ENCODE results near the gene LRRTM4. TPM values are rescaled to one million over a fixed set of nuclear protein-coding genes. Genes with fewer than 3 reads are reported as not detected.

The LRRTM4 gene
- not detected for total RNA-seq

GRCh38 chr2:77521931-77522470 is at the start of gene LRRTM4:
Gene LRRTM4 (minus strand): TSS chr2:77522376.
- Histone ChIP-seq H3K4me1 (no peaks in the 10 kb centered on the region), H3K9me3 (no peaks in the 10 kb centered on the region), H3K27ac (no peak within 1 kb of the TSS), H3K27me3 (no peaks in the 10 kb centered on the region), H3K4me3 (no peak within 1 kb of the TSS), H3K36me3 (no peaks in the 10 kb centered on the region)
- TF ChIP-seq CTCF (IDR thresholded peaks at IDR 0.05) = no peak
- DNase-seq (ENCODE audit: low spot score in 2 of 2) = no peak
- intact Hi-C loops (cut with DNase I) = no loop called here

- Histone ChIP-seq H3K4me1 (no peaks in the 10 kb centered on the region), H3K36me3 (no peaks in the 10 kb centered on the region), H3K27ac (no peak overlapping the region), H3K4me3 (no peak overlapping the region), H3K27me3 (no peaks in the 10 kb centered on the region), H3K9me3 (no peaks in the 10 kb centered on the region)
- no peak for DNase-seq (ENCODE audit: low spot score in 2 of 2)
- intact Hi-C loops (cut with DNase I) = no loop called here
- TF ChIP-seq CTCF (IDR thresholded peaks at IDR 0.05) = no peak
Observed at GRCh38 chr2:77571545-77571944, 49.4 kb upstream of the LRRTM4 start.

- no peak for DNase-seq (ENCODE audit: low spot score in 2 of 2)
- no peaks in the 10 kb centered on the region for H3K27me3 ChIP-seq
- H3K4me3 ChIP-seq = no peak overlapping the region
- intact Hi-C loops (cut with DNase I) = no loop called here
- H3K9me3 ChIP-seq = no peaks in the 10 kb centered on the region
- no peaks in the 10 kb centered on the region for H3K4me1 ChIP-seq
- H3K36me3 ChIP-seq = no peaks in the 10 kb centered on the region
- H3K27ac ChIP-seq = no peak overlapping the region
- no peak for TF ChIP-seq CTCF (IDR thresholded peaks at IDR 0.05)
Observed at GRCh38 chr2:77567723-77568122, 45.5 kb upstream of the LRRTM4 start.

- DNase-seq (ENCODE audit: low spot score in 2 of 2) = no peak
- H3K9me3 ChIP-seq = no peaks in the 10 kb centered on the region
- no peaks in the 10 kb centered on the region for H3K36me3 ChIP-seq
- no peaks in the 10 kb centered on the region for H3K4me1 ChIP-seq
- intact Hi-C loops (cut with DNase I) = no loop called here
- H3K27ac ChIP-seq = no peak overlapping the region
- H3K4me3 ChIP-seq = no peak overlapping the region
- no peaks in the 10 kb centered on the region for H3K27me3 ChIP-seq
- TF ChIP-seq CTCF (IDR thresholded peaks at IDR 0.05) = no peak
Observed at GRCh38 chr2:77566582-77566981, 44.4 kb upstream of the LRRTM4 start.

GRCh38 chr2:77566131-77566530 is 44.0 kb upstream of the LRRTM4 start:
- H3K27ac ChIP-seq = no peak overlapping the region
- no peak for DNase-seq (ENCODE audit: low spot score in 2 of 2)
- no peak overlapping the region for H3K4me3 ChIP-seq
- H3K9me3 ChIP-seq = no peaks in the 10 kb centered on the region
- no peaks in the 10 kb centered on the region for H3K27me3 ChIP-seq
- intact Hi-C loops (cut with DNase I) = no loop called here
- H3K4me1 ChIP-seq = no peaks in the 10 kb centered on the region
- no peak for TF ChIP-seq CTCF (IDR thresholded peaks at IDR 0.05)
- no peaks in the 10 kb centered on the region for H3K36me3 ChIP-seq

GRCh38 chr2:77552956-77553355 is 30.8 kb upstream of the LRRTM4 start:
- Histone ChIP-seq H3K27me3 (no peaks in the 10 kb centered on the region), H3K4me1 (no peaks in the 10 kb centered on the region), H3K36me3 (no peaks in the 10 kb centered on the region), H3K27ac (no peak overlapping the region), H3K9me3 (no peaks in the 10 kb centered on the region), H3K4me3 (no peak overlapping the region)
- no peak for TF ChIP-seq CTCF (IDR thresholded peaks at IDR 0.05)
- no peak for DNase-seq (ENCODE audit: low spot score in 2 of 2)
- intact Hi-C loops (cut with DNase I) = no loop called here
